T-helper 1 cell (primary cell): ENCODE data around the gene DNAJC17.

ENCODE experiments used
- DNase-seq, 5 donors: peaks; one replicate each; pipeline ENCODE4 v3.0.0-alpha.2; 2012 to 2020

Gene DNAJC17

GRCh38 chr15:40789999-40790398 is 17.3 kb downstream of the DNAJC17 start:
- no peak for DNase-seq

- DNase-seq: no peak
Observed at GRCh38 chr15:40789119-40789518, 18.2 kb downstream of the DNAJC17 start.

GRCh38 chr15:40787991-40788390 is 19.3 kb downstream of the DNAJC17 start:
- DNase-seq: no peak

- peak in 2 of 5 donors; percentile 23 to 31 for DNase-seq
Observed at GRCh38 chr15:40787344-40787841, 19.9 kb downstream of the DNAJC17 start.

GRCh38 chr15:40785814-40786213 is 21.5 kb downstream of the DNAJC17 start:
- no peak for DNase-seq

- DNase-seq: no peak
Observed at GRCh38 chr15:40785164-40785563, 22.1 kb downstream of the DNAJC17 start.

- peak; percentile 61 to 75 (median 72) for DNase-seq
Observed at GRCh38 chr15:40782609-40783227, 24.6 kb downstream of the DNAJC17 start.

- DNase-seq: peak in 1 of 5 donors; percentile 56
Observed at GRCh38 chr15:40776537-40777141, 30.6 kb downstream of the DNAJC17 start.

- no peak for DNase-seq
Observed at GRCh38 chr15:40775740-40776536, 31.3 kb downstream of the DNAJC17 start.

- DNase-seq: no peak
Observed at GRCh38 chr15:40775007-40775406, 32.3 kb downstream of the DNAJC17 start.

- no peak for DNase-seq
Observed at GRCh38 chr15:40773902-40774301, 33.4 kb downstream of the DNAJC17 start.

GRCh38 chr15:40773496-40773895 is 33.8 kb downstream of the DNAJC17 start:
- DNase-seq: no peak

- no peak for DNase-seq
Observed at GRCh38 chr15:40772014-40772413, 35.3 kb downstream of the DNAJC17 start.

- no peak for DNase-seq
Observed at GRCh38 chr15:40771242-40771641, 36.0 kb downstream of the DNAJC17 start.

- DNase-seq: no peak
Observed at GRCh38 chr15:40770147-40770721, 37.0 kb downstream of the DNAJC17 start.

GRCh38 chr15:40769274-40770146 is 37.8 kb downstream of the DNAJC17 start, which contains the start of gene C15orf62:
TSS of gene C15orf62 (plus strand) at chr15:40769980. CDS start at chr15:40770496, 516 bp downstream.
- peak in 2 of 5 donors; percentile 16 to 23 for DNase-seq

- DNase-seq: no peak
Observed at GRCh38 chr15:40768521-40769273, 38.6 kb downstream of the DNAJC17 start.

GRCh38 chr15:40767838-40768500 is 39.3 kb downstream of the DNAJC17 start:
- no peak for DNase-seq

- DNase-seq: no peak
Observed at GRCh38 chr15:40766906-40767837, 40.1 kb downstream of the DNAJC17 start.
